NCI-H345 treated with DMSO at 0.1 percent for 48 hours (cell line): ENCODE results near the gene FBXW8.

Experiments
- DNase-seq: peaks from one replicate; lab custom pipeline; 2025; ENCODE audit not compliant: unreplicated experiment; lab: John Stamatoyannopoulos, UW

The FBXW8 gene

GRCh38 chr12:117072106-117072505 lies 161.4 kb downstream of the FBXW8 start:
- DNase-seq = no peak

GRCh38 chr12:117072736-117073490 lies 162.2 kb downstream of the FBXW8 start:
- DNase-seq = no peak

GRCh38 chr12:117073611-117074010 lies 162.9 kb downstream of the FBXW8 start:
- DNase-seq = no peak

- DNase-seq = no peak
These were observed 165.9 kb downstream of the FBXW8 start for GRCh38 chr12:117076410-117077372.

GRCh38 chr12:117079487-117079886 lies 168.7 kb downstream of the FBXW8 start:
- DNase-seq = no peak

GRCh38 chr12:117080661-117081144 lies 170.0 kb downstream of the FBXW8 start:
- no peak for DNase-seq
